Brain microvascular endothelial cell (primary cell): Measurements from ENCODE around the gene LRRTM4.

ENCODE experiments used
- DNase-seq: peaks from one replicate; pipeline ENCODE4 v3.0.0-alpha.2; 2020
- H3K27ac ChIP-seq: fragments of 250-450 bp; sonication (Bioruptor Pico); 2 replicates; pipeline ENCODE4 v1.5.1; 2020; ENCODE audit warnings: mild to moderate bottlenecking, moderate library complexity
- H3K27me3 ChIP-seq: fragments of 250-450 bp; sonication (Bioruptor Pico); replicated peaks from 2 replicates; pipeline ENCODE4 v1.5.1; 2020; ENCODE audit warnings: mild to moderate bottlenecking
- H3K36me3 ChIP-seq: fragments of 250-450 bp; sonication (Bioruptor Pico); replicated peaks from 2 replicates; pipeline ENCODE4 v1.5.1; 2020; ENCODE audit warnings: mild to moderate bottlenecking
- H3K4me3 ChIP-seq: 2 replicates; pipeline ENCODE4 v1.5.1; 2011; ENCODE audit warnings: low read depth, mild to moderate bottlenecking, control low read depth, low read length, moderate library complexity
- in situ Hi-C: cut with HindIII; loops from 2 replicates; pipeline ENCODE4 v1.10.0; 2017; ENCODE audit warnings: low sequenced_read_pairs, low pct_ligation_motif_present
- TF ChIP-seq, protein P1 (sequence below): IDR thresholded peaks from 2 replicates; pipeline ENCODE4 v1.5.1; 2011; ENCODE audit warnings: low read depth, mild to moderate bottlenecking, moderate library complexity, low read length, control low read depth, inconsistent platforms; ENCODE audit errors: missing control alignments

The LRRTM4 gene

GRCh38 chr2:77009307-77009706, 512.9 kb downstream of the LRRTM4 start:
- no peak for DNase-seq

GRCh38 chr2:77008853-77009252, 513.3 kb downstream of the LRRTM4 start:
- no peaks in the 10 kb centered on the region for H3K27me3 ChIP-seq
- in situ Hi-C loops: no loop called here
- H3K4me3 ChIP-seq: no peak overlapping the region
- TF ChIP-seq, protein P1, sequence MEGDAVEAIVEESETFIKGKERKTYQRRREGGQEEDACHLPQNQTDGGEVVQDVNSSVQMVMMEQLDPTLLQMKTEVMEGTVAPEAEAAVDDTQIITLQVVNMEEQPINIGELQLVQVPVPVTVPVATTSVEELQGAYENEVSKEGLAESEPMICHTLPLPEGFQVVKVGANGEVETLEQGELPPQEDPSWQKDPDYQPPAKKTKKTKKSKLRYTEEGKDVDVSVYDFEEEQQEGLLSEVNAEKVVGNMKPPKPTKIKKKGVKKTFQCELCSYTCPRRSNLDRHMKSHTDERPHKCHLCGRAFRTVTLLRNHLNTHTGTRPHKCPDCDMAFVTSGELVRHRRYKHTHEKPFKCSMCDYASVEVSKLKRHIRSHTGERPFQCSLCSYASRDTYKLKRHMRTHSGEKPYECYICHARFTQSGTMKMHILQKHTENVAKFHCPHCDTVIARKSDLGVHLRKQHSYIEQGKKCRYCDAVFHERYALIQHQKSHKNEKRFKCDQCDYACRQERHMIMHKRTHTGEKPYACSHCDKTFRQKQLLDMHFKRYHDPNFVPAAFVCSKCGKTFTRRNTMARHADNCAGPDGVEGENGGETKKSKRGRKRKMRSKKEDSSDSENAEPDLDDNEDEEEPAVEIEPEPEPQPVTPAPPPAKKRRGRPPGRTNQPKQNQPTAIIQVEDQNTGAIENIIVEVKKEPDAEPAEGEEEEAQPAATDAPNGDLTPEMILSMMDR: no peak
- H3K27ac ChIP-seq: no peak overlapping the region
- DNase-seq: no peak
- H3K36me3 ChIP-seq: no peaks in the 10 kb centered on the region

More at GRCh38 chr2:77009307-77009706, 512.9 kb downstream of the LRRTM4 start:
- H3K27me3 ChIP-seq: no peaks in the 10 kb centered on the region
- H3K36me3 ChIP-seq: no peaks in the 10 kb centered on the region
- H3K4me3 ChIP-seq: no peak overlapping the region
- H3K27ac ChIP-seq: no peak overlapping the region
- TF ChIP-seq, protein P1: no peak
- in situ Hi-C loops: no loop called here

- Histone ChIP-seq H3K4me3 (no peak overlapping the region), H3K27me3 (no peaks in the 10 kb centered on the region), H3K36me3 (no peaks in the 10 kb centered on the region), H3K27ac (no peak overlapping the region)
- in situ Hi-C loops: no loop called here
- TF ChIP-seq, protein P1: no peak
- DNase-seq: no peak
These were observed 514.5 kb downstream of the LRRTM4 start for GRCh38 chr2:77007686-77008085.

DNA sequence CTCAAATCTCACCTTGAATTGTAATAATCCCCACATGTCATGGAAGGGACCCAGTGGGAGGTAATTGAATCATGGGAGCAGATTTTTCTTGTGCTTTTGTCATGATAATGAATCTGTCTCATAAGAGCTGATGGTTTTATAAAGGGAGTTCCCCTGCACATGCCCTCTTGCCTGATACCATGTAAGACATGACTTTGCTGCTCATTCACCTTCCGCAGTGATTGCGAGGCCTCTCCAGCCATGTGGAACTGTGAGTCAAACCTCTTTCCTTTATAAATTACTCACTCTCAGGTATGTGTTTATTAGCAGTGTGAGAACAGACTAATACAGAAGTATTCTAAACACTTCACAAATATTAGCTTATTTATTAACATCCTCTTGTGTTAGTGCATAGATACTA, 516.7 kb downstream of the LRRTM4 start:
- no peaks in the 10 kb centered on the region for H3K36me3 ChIP-seq
- no peak overlapping the region for H3K4me3 ChIP-seq
- H3K27ac ChIP-seq: no peak overlapping the region
- no peak for DNase-seq
- in situ Hi-C loops: no loop called here
- no peaks in the 10 kb centered on the region for H3K27me3 ChIP-seq
- TF ChIP-seq, protein P1: no peak

DNA sequence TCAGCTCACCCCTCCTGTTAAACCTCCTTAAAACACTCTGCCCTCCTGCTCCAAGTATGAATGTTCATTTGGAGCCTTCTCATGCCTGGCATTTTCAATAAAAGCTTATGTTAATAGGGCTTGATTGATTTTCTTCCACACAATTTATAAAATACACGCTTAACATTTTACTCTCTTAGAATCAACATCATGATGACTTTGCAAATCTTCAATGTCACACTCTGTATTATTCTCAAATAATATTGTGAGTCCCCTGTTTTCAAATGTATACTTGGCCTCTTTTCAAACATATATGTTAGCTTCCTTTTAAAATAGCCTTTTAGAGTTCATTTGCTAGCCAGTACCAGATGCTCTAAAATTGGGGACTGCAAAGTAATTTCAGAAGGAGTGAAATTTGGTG, 520.3 kb downstream of the LRRTM4 start:
- Histone ChIP-seq H3K4me3 (no peak overlapping the region), H3K27ac (no peak overlapping the region), H3K36me3 (no peaks in the 10 kb centered on the region), H3K27me3 (no peaks in the 10 kb centered on the region)
- TF ChIP-seq, protein P1: no peak
- no peak for DNase-seq
- in situ Hi-C loops: no loop called here

DNA sequence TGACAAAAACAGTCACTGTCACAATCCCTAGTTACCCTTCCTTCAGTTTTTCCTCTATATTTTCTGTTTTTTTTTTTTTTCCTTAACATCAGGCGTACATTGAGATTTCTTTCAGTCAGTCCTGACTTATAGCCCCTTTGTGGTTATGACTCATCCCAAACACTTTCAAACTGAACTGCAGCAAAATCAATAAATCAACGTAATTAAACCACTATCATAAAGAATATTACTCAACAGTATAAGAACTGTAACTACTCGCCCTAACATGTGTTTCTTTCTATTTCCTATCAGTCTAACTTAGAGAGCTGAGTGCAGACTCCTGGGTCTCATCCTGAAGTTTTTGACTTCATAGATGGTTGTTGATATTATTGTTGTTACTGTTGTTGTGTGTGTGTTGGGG, 523.5 kb downstream of the LRRTM4 start:
- no peak for DNase-seq
- H3K27me3 ChIP-seq: no peaks in the 10 kb centered on the region
- H3K27ac ChIP-seq: no peak overlapping the region
- no peaks in the 10 kb centered on the region for H3K36me3 ChIP-seq
- TF ChIP-seq, protein P1: no peak
- no peak overlapping the region for H3K4me3 ChIP-seq
- in situ Hi-C loops: no loop called here
